K562 (cell line): ENCODE data around the gene TMEM63C.

ENCODE experiments used
- HNRNPLL ChIP-seq: fragments of 200-400 bp; formaldehyde crosslinking; IDR thresholded peaks from 2 replicates; pipeline ENCODE4 v1.6.1; 2017; ENCODE audit warnings: low read length, low read depth, mild to moderate bottlenecking; ENCODE audit not compliant: poor library complexity, severe bottlenecking
- MAFG ChIP-seq: fragments of 450-650 bp; conservative IDR thresholded peaks from 2 replicates; pipeline ENCODE4 v1.6.1; 2016; ENCODE audit warnings: missing genetic modification characterization, missing compliant biosample characterization
- MEF2D ChIP-seq: conservative IDR thresholded peaks from 2 replicates; pipeline ENCODE4 v1.6.1; 2016; ENCODE audit warnings: low read depth, missing genetic modification characterization, missing compliant biosample characterization
- PHTF2 ChIP-seq: fragments of 250-450 bp; sonication (Bioruptor Pico); IDR thresholded peaks from 2 replicates; pipeline ENCODE4 v1.5.0; 2021; ENCODE audit warnings: mild to moderate bottlenecking
- SRF ChIP-seq, 2 experiments: fragments of 250-450, 450-650 bp in 1 of 2; sonication (Bioruptor Pico) in 1 of 2; sonication (generic) in 1 of 2; formaldehyde crosslinking; IDR thresholded peaks; 2 replicates each; pipeline versions ENCODE4 v1.5.0 to v1.5.1; 2020 to 2022; ENCODE audit warnings: mild to moderate bottlenecking in 1 of 2, missing genetic modification reagents in 1 of 2
- ZNF212 ChIP-seq: fragments of 450-650 bp; formaldehyde crosslinking; IDR thresholded peaks from 2 replicates; pipeline ENCODE4 v1.4.0; 2020; ENCODE audit warnings: mild to moderate bottlenecking
- TF ChIP-seq, protein P1 (sequence below), 3 experiments: IDR thresholded peaks in 2 of 3; conservative IDR thresholded peaks in 1 of 3; 2 replicates each; pipeline ENCODE4 v1.5.1; 2011 to 2012; ENCODE audit warnings: low read length in 3 of 3, mild to moderate bottlenecking in 3 of 3, control low read depth in 2 of 3, improper control_type of control experiment in 1 of 3, inconsistent platforms in 1 of 3, low read depth in 1 of 3, mixed read lengths in 1 of 3, moderate library complexity in 1 of 3; ENCODE audit not compliant: insufficient read depth in 2 of 3
- TF ChIP-seq, protein P2 (sequence below): sonication (generic); formaldehyde crosslinking; IDR thresholded peaks from 2 replicates; pipeline ENCODE4 v1.8.1; 2023; ENCODE audit warnings: mild to moderate bottlenecking, missing genetic modification reagents, moderate library complexity

DNA sequence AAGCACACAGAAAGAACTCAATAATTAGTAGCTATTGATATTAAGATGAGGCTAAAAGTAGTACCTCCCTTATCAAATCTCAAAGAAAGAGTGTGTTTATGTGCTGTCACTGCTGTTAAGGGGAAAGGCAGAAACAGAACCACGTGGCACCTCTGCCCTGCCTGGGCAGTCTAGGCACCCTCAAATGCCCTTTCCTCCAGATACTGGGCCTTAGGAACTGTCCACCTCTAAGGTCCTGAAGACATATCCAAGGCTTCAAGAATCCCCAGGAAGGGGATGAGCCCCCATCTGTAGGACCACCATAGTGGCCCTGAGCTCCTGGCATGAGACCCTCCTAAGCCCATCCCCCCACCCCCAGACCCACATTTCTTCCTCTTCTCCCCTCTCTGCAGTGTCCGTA, 60.4 kb downstream of the TMEM63C start:
- TF ChIP-seq MEF2D (no peak), PHTF2 (CRISPR knock-in tag) (no peak), SRF (CRISPR knock-in tag; IDR thresholded peaks at IDR 0.05) (no peak), HNRNPLL (no peak), MAFG (tag) (no peak), ZNF212 (CRISPR knock-in tag) (no peak)
- TF ChIP-seq, protein P1, sequence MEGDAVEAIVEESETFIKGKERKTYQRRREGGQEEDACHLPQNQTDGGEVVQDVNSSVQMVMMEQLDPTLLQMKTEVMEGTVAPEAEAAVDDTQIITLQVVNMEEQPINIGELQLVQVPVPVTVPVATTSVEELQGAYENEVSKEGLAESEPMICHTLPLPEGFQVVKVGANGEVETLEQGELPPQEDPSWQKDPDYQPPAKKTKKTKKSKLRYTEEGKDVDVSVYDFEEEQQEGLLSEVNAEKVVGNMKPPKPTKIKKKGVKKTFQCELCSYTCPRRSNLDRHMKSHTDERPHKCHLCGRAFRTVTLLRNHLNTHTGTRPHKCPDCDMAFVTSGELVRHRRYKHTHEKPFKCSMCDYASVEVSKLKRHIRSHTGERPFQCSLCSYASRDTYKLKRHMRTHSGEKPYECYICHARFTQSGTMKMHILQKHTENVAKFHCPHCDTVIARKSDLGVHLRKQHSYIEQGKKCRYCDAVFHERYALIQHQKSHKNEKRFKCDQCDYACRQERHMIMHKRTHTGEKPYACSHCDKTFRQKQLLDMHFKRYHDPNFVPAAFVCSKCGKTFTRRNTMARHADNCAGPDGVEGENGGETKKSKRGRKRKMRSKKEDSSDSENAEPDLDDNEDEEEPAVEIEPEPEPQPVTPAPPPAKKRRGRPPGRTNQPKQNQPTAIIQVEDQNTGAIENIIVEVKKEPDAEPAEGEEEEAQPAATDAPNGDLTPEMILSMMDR (IDR thresholded peaks at IDR 0.05 in 2 of 3, conservative IDR thresholded peaks at IDR 0.05 in 1 of 3; ENCODE audit: insufficient read depth in 2 of 3, low read depth in 1 of 3, low read length in 3 of 3) = no peak
- TF ChIP-seq, protein P2, sequence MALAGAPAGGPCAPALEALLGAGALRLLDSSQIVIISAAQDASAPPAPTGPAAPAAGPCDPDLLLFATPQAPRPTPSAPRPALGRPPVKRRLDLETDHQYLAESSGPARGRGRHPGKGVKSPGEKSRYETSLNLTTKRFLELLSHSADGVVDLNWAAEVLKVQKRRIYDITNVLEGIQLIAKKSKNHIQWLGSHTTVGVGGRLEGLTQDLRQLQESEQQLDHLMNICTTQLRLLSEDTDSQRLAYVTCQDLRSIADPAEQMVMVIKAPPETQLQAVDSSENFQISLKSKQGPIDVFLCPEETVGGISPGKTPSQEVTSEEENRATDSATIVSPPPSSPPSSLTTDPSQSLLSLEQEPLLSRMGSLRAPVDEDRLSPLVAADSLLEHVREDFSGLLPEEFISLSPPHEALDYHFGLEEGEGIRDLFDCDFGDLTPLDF (CRISPR knock-in tag) = no peak
